GM19395 (cell line): ENCODE results near the gene AHCTF1.

Experiments
- ATAC-seq: cut with Tn5 transposase; IDR thresholded peaks from one replicate; pipeline ENCODE4 v1.9.1; 2021; ENCODE audit warnings: mild to moderate bottlenecking, moderate library complexity; ENCODE audit not compliant: unreplicated experiment

AHCTF1 gene, protein sequence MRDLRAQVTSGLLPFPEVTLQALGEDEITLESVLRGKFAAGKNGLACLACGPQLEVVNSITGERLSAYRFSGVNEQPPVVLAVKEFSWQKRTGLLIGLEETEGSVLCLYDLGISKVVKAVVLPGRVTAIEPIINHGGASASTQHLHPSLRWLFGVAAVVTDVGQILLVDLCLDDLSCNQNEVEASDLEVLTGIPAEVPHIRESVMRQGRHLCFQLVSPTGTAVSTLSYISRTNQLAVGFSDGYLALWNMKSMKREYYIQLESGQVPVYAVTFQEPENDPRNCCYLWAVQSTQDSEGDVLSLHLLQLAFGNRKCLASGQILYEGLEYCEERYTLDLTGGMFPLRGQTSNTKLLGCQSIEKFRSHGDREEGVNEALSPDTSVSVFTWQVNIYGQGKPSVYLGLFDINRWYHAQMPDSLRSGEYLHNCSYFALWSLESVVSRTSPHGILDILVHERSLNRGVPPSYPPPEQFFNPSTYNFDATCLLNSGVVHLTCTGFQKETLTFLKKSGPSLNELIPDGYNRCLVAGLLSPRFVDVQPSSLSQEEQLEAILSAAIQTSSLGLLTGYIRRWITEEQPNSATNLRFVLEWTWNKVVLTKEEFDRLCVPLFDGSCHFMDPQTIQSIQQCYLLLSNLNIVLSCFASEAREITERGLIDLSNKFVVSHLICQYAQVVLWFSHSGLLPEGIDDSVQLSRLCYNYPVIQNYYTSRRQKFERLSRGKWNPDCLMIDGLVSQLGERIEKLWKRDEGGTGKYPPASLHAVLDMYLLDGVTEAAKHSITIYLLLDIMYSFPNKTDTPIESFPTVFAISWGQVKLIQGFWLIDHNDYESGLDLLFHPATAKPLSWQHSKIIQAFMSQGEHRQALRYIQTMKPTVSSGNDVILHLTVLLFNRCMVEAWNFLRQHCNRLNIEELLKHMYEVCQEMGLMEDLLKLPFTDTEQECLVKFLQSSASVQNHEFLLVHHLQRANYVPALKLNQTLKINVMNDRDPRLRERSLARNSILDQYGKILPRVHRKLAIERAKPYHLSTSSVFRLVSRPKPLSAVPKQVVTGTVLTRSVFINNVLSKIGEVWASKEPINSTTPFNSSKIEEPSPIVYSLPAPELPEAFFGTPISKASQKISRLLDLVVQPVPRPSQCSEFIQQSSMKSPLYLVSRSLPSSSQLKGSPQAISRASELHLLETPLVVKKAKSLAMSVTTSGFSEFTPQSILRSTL (N-terminal part only)

DNA sequence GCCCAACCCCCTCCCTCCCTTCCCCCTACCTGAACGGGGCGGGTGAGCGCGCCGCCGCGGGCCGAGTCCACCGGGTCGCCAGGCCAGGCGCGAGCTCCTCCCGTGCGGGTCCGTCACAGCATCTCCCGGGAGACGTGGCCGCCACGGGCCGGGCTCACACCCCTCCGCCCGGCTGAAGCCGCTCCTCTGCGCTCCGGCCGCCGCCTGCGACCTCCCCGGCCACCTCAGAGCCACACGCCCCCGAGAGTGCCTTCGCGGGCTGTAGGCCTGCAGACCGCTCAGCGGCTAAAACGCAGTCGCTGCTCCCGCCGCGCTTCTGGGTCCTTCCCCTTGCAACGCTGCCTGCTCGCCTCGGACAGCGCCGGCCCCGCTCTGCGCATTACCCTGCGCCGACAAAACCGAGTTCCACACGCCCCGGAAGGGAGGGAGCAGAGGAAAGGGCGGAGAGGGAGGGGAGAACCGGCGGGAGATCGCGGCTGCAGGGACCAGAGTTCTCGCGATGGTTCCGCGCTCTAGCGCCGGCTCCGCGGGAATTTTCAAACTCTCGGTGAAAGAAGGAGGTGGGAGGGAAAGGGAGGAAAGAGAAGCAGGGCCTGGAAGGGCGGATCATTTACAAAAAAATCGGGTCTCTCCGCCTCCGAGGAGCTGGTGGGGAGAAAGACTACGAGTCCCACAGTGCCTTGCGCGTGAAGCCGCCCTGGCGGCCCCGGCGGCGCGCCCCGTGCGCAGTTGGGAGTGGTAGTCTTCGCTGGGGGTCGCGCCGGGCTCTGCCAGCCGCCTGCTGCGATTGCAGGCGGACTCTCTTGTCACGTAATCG is at the start of gene AHCTF1:
Gene AHCTF1 (minus strand): TSS at position 400 of the 817 bp plus-strand sequence. CDS start 13,578 bp downstream, outside the sequence.
- ATAC-seq: peak; percentile 93

DNA sequence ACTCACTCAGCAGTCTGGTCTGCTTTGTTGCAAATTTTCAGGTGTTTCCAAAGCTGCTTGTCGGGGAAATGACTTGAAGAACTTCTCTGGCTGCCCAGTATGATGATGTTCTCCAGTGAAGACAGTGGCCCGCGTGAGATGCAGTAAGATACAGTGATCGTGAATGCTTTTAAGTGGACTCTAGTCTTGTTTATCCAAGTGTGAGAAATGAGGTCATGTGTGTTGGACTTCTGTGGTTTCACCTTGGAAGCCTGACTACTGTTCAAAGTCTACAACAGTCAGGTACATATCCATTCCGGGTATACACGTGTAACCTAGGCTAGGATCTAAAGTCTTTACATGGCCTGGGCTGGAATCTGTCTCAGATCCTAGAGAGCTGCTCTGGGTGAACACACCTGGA is 47.0 kb upstream of the AHCTF1 start:
- ATAC-seq: no peak

DNA sequence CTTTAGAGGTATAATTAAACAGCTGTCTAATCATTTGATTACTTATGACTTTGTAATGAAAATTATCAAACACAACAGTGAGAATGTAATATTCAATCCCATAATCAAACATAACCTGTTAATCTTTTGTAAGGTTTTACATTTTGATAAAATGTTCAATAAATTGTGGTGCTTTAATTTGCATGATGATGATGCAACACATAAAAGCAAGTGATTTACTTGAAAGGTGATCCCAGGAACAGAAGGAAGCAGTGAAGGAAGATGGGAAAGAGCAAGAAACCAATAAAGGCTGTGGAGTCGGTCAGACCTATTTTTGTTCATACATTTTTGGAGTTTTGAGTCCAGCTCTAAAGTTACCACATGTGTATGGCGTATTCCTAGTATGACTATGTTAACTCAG is 46.5 kb upstream of the AHCTF1 start:
- no peak for ATAC-seq

DNA sequence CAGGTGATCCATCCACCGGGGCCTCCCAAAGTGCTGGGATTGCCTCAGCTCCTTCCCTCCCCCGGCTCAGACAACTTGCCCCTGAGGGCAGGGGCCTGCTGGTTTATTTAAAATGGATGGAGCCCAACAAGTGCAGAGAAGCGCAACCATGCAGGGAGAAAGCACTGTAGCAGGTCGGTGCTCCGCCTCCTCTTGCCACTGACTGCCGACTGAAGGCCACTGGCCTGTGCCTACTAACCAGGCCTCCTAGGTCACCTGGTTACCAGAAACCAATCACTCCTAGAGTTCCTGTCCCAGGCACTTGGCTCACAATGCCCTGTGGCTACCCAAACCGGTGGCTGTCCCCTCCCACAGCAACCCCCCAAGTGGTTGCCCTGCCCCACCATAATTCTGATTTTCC is 40.2 kb upstream of the AHCTF1 start:
- ATAC-seq: no peak

DNA sequence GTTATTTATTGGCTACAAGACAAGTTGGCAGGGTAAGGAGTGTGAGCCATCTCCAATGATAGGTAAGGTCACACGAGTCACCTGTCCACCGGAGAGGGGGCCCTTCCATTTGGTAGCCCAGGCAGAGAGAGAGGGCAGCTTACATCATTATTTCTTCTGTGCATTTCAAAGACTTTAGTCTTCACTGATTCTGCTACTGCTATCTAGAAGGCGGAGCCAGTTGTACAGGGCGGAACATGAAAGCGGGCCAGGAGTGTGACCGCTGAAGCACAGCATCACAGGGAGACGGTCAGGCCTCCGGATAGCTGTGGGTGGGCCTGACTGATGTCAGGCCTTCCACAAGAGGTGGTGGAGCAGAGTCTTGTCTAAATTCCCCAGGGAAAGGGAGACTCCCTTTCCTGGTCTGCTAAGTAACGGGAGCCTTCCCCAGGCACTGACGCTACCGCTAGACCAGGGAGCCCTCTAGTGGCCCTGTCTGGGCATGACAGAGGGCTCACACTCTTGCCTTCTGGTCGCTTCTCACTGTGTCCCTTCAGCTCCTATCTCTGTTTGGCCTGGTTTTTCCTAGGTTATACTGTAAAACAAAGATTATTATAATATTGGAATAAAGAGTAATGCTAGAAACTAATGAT is 39.5 kb upstream of the AHCTF1 start:
- ATAC-seq: no peak

DNA sequence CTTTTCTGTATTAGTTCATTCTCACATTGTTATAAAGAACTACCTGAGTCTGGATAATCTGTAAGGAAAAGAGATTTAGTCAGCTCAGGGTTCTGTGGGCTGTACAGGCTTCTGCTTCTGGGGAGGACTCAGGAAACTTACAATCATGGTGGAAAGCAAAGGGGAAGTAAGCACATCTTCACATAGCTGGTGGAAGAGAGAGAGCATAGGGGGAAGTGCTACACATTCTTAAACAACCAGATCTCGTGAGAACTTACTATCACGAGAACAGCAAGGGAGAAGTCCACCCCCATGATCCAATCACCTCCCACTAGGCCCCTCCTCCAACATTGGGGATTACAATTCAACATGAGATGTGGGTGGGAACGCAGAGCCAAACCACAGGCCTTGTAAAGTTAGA is 37.9 kb upstream of the AHCTF1 start:
- no peak for ATAC-seq

DNA sequence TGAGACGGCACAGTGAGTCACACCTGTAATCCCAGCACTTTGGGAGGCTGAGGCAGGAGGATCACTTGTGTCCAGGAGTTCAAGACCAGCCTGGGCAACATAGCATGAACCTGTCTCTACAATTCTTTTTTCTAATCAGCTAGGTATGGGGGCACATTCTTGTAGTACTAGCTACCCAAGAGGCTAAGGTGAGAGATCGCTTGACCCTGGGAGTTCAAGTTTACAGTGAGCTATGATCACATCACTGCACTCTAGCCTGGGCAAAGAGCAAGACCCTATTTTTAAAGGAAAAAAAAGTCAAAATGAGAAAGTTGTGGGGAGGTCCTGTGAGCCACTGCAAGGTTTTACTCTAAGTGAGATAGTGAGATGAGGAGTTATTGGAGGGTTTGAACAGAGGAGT is 34.8 kb upstream of the AHCTF1 start:
- ATAC-seq: no peak

DNA sequence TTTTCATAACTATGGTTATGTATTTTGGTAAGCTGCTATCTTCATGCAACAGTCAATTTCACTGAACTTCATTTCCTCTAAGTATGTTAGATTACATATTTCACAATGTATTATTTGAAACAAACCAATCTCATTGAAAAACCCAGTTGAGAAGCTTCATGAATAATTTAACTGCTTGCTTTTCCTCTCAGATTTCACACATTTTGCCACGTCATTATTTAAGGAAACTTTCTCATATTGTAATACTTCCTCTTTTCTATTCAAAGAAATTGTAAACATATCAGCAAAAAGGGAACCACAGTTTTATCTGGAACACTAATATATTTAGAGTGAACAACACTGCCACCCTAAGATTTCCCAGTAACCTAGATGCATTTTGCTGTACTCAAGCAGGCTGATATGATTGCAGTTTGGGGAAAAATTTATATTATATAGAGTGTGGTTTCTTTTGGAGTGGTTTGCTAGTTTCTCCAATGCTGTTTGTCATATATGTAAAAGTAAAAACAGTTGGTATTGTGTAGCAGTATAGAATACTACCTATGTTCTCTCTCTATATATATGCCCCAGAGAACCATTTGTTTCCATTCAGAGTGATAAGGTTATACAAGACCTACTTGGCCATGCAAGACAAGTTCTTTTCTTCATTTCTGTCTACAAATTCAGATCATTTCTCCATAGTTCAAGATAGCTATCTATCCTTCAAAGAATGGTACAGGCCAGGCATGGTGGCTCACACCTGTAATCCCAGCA is 28.4 kb upstream of the AHCTF1 start:
- peak; percentile 68 for ATAC-seq

DNA sequence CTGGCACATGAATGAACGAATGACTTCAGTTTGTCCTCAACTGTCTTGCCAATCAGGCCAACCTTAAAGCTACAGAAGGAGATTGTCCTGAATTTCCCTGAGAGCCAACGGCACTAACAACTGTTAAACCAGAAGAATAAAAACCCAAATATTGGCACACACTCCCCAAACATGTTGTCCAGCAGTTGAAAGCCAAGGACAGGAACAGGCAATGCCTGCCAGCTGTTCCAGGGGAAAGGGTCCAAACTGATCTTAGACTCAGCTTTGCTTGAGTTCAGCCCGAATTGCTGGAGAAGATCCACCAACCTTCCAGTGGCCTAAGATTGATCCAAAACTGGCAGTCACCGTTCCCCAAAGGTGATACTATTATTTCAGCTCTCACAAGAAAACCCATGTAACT is 22.4 kb upstream of the AHCTF1 start:
- ATAC-seq: no peak

DNA sequence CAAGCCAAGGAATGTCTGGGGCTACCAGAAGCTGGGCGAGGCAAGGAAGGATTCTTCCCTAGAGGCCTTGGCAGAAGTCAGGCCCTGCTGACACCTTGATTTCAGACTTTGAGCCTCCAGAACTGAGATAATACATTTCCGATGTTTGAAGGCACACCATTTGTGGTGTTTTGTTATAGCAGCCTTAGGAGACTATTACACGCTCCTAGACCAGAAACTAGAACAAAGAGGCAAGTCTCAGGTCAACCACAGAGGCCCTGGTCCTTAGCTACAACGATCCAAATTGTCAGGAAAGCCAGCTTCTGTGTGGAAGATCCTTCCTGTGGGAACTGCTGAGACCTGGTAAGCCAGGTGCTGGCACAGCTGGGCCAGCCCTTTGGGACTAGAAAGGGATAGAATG is 19.7 kb upstream of the AHCTF1 start:
- ATAC-seq: no peak

DNA sequence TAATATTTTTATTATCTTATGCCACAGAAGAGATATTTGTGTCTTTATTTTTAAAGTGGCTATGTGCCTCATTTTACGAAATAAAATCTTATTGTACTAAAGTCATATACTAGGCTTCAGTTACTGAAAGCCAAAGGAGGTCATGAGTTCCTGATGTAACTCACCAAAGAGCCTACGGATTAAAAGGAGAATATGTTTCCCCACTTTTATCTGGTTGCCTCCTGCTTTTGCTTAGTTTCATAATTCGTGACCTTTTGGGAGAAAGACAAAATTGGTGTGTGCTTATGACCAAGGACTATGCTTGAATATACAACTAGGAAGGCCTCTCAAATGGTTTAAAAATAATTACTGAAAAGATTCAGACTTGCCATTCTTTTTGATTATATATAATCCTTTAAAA is 18.2 kb upstream of the AHCTF1 start:
- ATAC-seq: no peak

DNA sequence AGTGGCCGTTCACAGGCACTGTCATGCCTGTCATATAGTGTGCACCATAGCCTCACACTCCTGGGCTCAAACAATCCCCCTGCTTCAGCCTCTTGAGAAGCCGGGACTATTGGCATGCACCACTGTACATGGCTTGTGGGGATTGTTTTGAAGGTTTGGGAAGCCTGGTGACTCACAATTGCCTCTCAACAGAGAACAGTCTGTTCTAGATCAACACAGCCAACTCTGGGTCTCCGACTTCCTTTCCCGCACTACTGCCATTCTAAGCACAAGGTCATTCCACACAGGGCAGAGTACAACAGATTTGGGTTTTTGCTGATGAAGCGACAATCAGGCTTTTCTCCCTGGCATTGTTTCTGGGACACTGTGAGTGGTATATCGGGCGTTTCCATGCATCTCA is 15.5 kb upstream of the AHCTF1 start:
- no peak for ATAC-seq

DNA sequence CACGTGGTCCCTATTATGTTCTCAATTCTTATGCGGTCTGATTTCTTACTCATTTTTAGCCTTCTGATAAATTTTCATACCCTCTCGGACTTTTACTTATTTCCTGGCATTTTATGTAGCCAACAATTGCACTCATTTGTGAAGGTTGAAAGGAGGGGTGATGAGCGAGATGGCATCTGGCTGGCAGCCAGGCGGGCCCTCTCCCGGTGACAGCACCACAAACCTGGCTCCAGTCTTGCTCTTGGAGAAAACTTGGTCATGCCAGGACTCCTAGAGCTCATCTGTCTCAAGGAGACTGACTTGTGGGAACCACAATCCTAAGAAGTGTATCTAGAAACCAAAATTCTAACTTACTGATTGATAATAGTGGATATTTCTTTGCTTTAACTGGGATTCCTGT is 14.6 kb upstream of the AHCTF1 start:
- ATAC-seq: no peak

DNA sequence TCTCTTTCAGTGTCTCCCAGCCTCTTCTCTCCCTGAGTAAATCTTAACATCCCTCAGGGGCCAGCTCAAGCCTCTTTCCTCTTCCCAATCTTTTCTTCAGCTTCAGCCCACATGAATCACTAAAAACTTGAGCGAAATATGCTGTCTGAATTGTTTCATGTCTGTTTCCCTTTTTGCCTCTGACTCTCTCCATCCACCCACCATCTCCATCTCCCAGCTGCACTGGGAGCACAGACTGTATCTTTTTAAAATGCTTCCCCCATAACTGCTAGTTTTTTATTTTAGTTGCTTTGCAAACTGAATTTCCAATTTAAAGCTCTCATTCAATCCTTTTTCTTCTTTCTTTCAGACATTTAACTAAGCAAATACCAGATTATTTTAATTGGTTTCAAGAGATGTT is 3.0 kb upstream of the AHCTF1 start:
- no peak for ATAC-seq

DNA sequence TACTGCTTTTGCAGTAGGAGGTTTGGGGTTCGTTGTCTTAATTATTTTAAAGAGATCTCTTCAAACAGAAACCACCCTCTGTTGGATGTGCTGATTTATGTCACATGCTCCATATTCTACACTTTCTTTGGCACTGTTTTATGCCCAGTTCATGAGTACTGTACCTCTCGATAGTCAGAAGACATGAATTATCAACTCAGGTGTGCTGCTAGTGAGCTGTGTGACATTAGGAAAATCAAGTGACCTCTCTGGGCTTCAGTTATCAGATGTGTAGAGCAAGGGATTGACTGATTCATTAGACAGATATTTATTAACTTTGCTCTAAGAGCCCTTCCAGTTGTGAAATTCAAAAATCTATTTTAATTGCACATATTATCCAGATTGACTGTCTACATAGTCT is 2.1 kb upstream of the AHCTF1 start:
- no peak for ATAC-seq

DNA sequence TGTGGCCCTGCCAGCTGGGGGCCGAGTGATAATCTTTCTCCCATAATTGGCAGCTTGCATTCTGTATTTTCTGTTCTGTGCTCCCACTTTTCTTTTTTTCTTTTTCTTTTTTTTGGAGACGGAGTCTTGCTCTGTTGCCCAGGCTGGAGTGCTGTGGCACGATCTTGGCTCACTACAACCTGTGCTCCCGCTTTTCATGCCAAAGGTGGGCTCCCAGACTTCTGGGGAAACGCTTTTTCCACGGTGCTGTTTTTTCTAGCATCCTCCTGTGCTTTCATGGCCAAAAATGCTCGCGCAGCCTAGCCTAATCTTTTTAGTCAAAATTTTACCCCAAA is 585 bp upstream of the AHCTF1 start:
- no peak for ATAC-seq

DNA sequence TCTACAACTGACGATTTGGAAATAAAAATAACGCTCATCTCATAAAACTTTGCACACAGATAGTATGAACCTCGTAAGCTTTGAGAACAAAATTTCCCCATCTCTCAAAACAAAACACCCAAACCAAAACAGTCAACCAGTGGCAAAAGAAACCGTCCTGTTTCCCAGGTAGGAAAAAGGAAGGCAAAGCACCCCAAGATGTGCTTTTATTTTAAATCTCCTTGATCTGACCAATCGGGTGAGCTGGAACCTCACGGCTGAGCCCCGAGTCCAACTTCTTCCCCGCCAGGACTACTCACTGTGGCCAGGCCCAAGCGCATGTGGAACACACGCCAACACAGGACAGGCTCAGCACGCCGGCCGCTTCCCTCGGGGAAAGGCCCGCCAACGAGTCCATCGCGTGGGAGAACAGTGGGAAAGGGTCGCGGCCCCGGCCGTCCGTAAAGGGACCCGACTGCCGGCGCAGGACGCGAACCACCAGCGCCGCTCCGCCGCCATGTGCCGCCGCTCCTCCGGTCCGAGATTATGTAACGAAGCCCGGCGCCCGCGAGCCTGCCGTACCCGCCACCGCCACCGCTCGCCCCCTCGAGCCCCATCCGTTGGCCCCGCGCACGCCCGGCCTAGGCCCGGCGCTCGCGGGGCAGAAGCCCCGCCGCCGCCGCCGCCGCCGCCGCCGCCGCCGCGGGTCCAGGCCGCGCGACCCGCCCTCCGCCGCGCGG is 759 bp downstream of the AHCTF1 start:
- peak; percentile 32 for ATAC-seq

DNA sequence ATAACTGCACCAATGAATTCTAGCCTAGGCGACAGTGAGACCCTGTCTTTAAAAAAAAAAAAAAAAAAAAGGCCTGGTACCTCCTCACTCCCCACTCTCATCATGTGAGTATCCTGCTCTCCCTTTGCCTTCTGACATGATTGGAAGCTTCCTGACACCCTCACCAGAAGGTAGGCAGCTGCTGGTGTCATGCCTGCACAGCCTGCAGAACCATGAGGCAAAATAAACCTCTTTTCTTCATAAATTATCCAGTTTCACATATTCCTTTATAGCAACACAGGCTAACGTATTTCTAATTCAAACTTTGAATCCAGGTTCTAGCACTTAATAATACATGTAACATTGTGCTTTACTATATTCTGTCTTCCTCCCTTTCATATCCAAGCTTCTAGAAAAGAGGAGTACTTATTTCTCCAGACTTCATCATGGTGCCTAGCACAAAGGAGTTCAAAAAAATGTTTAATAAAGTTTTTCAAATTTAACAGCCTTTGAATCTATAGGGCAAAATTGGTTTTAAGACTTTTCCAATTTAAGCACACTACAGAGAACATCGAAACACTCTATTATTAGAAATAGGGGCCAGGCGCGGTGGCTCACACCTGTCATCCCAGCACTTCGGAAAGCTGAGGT is 5.6 kb downstream of the AHCTF1 start:
- no peak for ATAC-seq
